Left lobe of liver (tissue), 2 donors: Measurements from ENCODE around the gene SCP2. TPM values are rescaled to one million over a fixed set of nuclear protein-coding genes. Genes with fewer than 3 reads are reported as not detected.

Experiments
- ATAC-seq: fragments of 200-7000 bp; cut with Tn5 transposase; one replicate; pipeline ENCODE4 v1.9.1; 2020; ENCODE audit warnings: mild to moderate bottlenecking, moderate library complexity
- DNase-seq: peaks from one replicate; pipeline ENCODE4 v3.0.0-alpha.2; 2020; ENCODE audit warnings: low spot score
- total RNA-seq: library from RNA; stranded (reverse); gene quantifications from one replicate; pipeline ENCODE4 v1.2.1, GENCODE V29; 2021
- donor health status: DM: no; HTN: no; CAD: no; lungs with moderate emphysema.
- donor health status: DM: no; HTN: yes; CAD: no.

SCP2 gene
- total RNA-seq, 1 donor from 2014 or later: 796 TPM

DNA sequence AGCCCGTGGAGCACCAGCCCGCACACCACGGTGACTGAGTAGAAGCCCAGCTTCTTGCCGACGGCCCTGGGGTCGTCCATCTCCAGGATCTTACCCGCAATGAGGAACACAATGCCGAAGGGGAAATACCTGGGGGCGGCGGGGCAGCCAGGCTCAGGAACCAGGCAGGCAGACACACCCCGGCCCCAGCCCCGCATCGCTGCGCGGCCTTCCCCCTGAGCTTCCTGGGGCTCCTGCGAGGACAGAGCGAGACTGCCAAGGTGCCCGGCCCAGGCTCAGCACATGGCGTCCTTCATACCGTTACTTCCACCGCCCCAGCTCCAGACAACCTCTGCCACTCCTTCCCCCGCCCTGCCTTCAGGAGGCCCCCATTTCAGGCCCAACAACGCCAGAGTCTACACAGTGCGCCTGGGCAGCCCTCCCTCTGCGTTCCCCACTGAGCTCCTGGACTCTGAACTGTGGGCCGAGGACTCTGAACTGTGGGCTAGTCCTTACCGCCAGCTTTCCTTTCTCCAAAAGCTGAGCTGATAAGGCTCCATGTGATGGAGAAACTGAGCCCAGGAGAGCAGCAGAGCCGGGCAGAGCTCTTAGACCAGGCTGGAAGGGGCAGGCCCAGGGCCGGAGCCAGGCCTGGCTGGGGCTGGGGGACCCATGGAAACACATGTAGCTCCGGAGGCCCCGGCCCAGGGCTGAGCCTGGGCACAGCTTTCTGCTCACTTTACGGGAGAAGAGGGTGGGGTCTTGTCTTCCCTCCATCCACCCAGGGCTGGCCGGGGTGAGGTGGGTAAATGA lies 165.8 kb downstream of the SCP2 start:
- DNase-seq (no peak), ATAC-seq (peak; percentile 6)

DNA sequence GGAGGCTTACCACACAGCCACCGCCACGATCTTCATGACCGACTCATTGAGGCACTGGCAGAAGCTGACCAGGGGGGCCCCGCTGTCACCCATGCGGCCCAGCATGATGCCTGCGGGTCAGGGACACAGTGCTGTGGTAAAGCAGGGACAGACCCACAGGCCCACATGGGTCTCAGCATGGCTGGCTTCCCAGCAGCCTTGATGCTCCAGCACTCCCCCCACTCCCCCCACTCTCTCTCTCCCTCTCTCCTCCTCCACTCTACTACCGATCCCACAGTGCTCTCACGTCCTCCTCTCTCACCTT lies 166.3 kb downstream of the SCP2 start:
- DNase-seq (no peak), ATAC-seq (no peak)

DNA sequence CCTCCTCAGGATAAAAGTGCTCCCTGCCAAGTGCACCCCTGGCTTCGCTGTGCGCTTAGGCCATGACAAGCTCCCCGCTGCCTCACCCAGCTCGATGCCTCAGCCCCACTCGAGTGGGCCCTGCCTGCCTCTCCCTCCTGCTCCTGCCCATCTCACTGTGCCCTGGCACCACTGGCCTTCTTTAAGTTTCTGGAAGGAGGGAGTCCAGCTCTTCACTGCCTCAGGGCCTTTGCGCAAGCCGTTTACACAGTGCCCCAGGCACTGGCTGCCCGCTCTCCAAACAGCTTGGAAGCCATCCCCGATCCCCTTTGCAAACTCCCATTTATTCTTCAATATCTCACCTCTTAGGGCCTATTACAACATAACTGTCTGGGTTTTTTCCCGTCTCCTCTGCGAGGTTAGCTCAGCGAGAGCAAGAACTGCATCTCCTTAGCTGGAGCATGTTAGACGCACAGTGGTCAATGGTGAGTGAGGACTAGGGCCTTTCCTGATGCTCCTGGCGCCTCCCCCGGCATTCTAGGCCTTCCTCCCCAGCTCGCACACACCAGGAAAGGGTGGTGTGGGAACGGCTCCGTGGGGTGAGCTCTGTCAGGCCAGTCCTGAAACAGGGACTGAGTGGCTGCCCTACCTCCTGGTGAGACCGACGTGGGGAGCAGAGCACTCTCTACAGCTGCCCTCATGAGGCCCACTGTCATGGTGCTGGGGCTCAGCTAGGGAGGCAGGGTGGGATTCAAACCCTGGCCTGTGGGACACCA lies 166.9 kb downstream of the SCP2 start:
- ATAC-seq (no peak), DNase-seq (no peak)

DNA sequence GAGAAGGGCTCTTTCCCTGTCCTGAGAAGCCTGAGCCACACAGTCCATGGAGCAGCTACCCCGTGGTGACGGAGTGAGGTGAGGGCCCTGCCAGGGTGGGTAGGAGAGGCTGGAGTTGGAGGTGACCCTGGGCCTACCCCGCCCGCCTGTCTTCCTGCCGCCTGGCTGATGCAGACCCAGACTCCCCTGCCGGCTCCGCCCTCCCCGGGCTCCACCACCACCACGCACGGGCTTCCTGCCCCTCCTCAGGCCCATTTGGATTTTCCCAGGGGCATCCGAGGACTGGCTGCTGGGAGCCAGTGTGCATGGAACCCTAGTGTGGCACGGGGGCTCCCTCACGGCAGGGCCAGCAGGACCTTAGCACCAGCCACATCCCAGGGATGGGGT lies 167.4 kb downstream of the SCP2 start:
- ATAC-seq (no peak), DNase-seq (no peak)

Other genes starting within 250 kb of the SCP2 start
- gene COA7, start 228.9 kb upstream of the SCP2 start, total RNA-seq: 16.9 TPM
- 35.5 TPM for gene ZYG11B, start 200.8 kb upstream of the SCP2 start, total RNA-seq
- 0.40 TPM for gene ZYG11A, start 84.5 kb upstream of the SCP2 start, total RNA-seq
- gene ECHDC2, start 5.5 kb upstream of the SCP2 start, total RNA-seq: 966 TPM
- 3.0 TPM for gene PODN, start 134.9 kb downstream of the SCP2 start, total RNA-seq
- gene SLC1A7, start 215.4 kb downstream of the SCP2 start, total RNA-seq: 0.35 TPM